Right lobe of liver (tissue), 6 donors: Measurements from ENCODE around the gene CRYL1. TPM values are rescaled to one million over a fixed set of nuclear protein-coding genes. Genes with fewer than 3 reads are reported as not detected.
A peak's percentile ranks its signal among the peaks of the same experiment; 100 is the strongest.

Experiments
- ATAC-seq, 4 donors: fragments of 200-7000 bp; cut with Tn5 transposase; one replicate each; pipeline ENCODE4 v1.9.1; 2020; ENCODE audit warnings: mild to moderate bottlenecking in 4 of 4, moderate library complexity in 4 of 4
- DNase-seq, 3 donors: peaks; one replicate each; pipeline ENCODE4 v3.0.0-alpha.2; 2020
- H3K27ac ChIP-seq, 3 donors: fragments of 200-600 bp; one replicate each; pipeline ENCODE4 v1.8.0; 2022
- H3K27me3 ChIP-seq, 2 donors: fragments of 200-600 bp; one replicate each; pipeline ENCODE4 v1.8.0; 2022
- H3K36me3 ChIP-seq, 4 donors: fragments of 200-600 bp; sonication (generic) in 1 of 4; one replicate each; pipeline versions ENCODE4 v1.5.1 to v1.8.0; 2017 to 2022; ENCODE audit warnings: control low read depth in 1 of 4
- H3K4me1 ChIP-seq, 4 donors: fragments of 200-600 bp; sonication (generic) in 1 of 4; one replicate each; pipeline versions ENCODE4 v1.5.1 to v1.8.0; 2017 to 2022; ENCODE audit warnings: control low read depth in 1 of 4
- H3K4me3 ChIP-seq, 3 donors: fragments of 200-600 bp; one replicate each; pipeline ENCODE4 v1.8.0; 2022
- H3K9me3 ChIP-seq, 4 donors: fragments of 200-600 bp; sonication (generic) in 1 of 4; one replicate each; pipeline versions ENCODE4 v1.5.1 to v1.8.0; 2017 to 2022; ENCODE audit warnings: control low read depth in 1 of 4
- CTCF ChIP-seq, 4 donors: fragments of 200-600 bp in 3 of 4; fragments of 450-650 bp in 1 of 4; IDR thresholded peaks; one replicate each; pipeline versions ENCODE4 v1.5.1 to v1.8.0; 2016 to 2022; ENCODE audit warnings: antibody characterized with exemption in 4 of 4, mild to moderate bottlenecking in 2 of 4
- POLR2A ChIP-seq: fragments of 450-650 bp; IDR thresholded peaks from one replicate; pipeline ENCODE4 v1.6.1; 2017; ENCODE audit warnings: antibody characterized with exemption, mild to moderate bottlenecking
- WGBS: methylation state at CpG from one replicate; pipeline ENCODE4 v1.1.6; 2018; ENCODE audit warnings: low coverage, low lambda C conversion rate; ENCODE audit not compliant: insufficient coverage; ENCODE audit errors: missing lambda C conversion rate; 5-methylcytosine and 5-hydroxymethylcytosine counted together
- intact Hi-C, 2 donors: fragments of 100-400 bp; cut with DNase I; formaldehyde crosslinking; loops; one replicate each; pipeline versions ENCODE4 v1.11.2 to v1.14.1; 2022
- total RNA-seq, 6 experiments: library from RNA; depleted of rRNA in 2 of 6; stranded (reverse); fragments of >200 nt in 2 of 6; fragmentation: NEBNext Ultra II Directional in 3 of 6; extraction: Animal tissue kit (Norgen Biotek cat#: 25700) in 3 of 6; gene quantifications; one replicate each; pipeline versions ENCODE4 v1.1.0 to v1.2.4, GENCODE V29; 2016 to 2023
- donor health status: DM: no; HTN: yes; CAD: no.
- donor health status: DM: no; HTN: no; CAD: no.
- donor health status: DM: no; HTN: no; CAD: no.
- donor health status: DM: no; HTN: yes; CAD: no.
- donor health status: DM: no; HTN: yes; CAD: no.

The CRYL1 gene
- total RNA-seq, 6 experiments from 2014 or later: 111 to 185 (median 151) TPM

GRCh38 chr13:20570517-20570916 is 44.9 kb upstream of the CRYL1 start:
- Histone ChIP-seq H3K27ac (no peak overlapping the region), H3K4me3 (no peak overlapping the region), H3K9me3 (peaks cover 0 to 2% (median 0%) of the 10 kb centered on the region in 4 donors), H3K27me3 (no peaks in the 10 kb centered on the region), H3K36me3 (no peaks in the 10 kb centered on the region), H3K4me1 (peaks cover 0 to 19% (median 0%) of the 10 kb centered on the region in 4 donors)
- intact Hi-C loops: no loop called here
- WGBS: 67% methylated on average over 1 of the region's 1 CpG
- TF ChIP-seq POLR2A: no peak
- DNase-seq (no peak), ATAC-seq (no peak)

- peaks cover 0 to 8% (median 0%) of the 10 kb centered on the region in 4 donors for H3K4me1 ChIP-seq
- no peaks in the 10 kb centered on the region for H3K27me3 ChIP-seq
- H3K4me3 ChIP-seq: peak overlapping the region; percentile 58 to 88 (median 84)
- intact Hi-C loops: loop anchor here in 1 of 2 donors (10.0 kb wide), 1 partner anchor 53 kb away; no protein-coding TSS in a partner anchor
- no peak for TF ChIP-seq CTCF (IDR thresholded peaks at IDR 0.05)
- TF ChIP-seq POLR2A: no peak
- H3K36me3 ChIP-seq: no peaks in the 10 kb centered on the region
- DNase-seq (peak in 1 of 3 donors; percentile 28), ATAC-seq (no peak)
- peak overlapping the region; percentile 83 to 85 (median 83) for H3K27ac ChIP-seq
- H3K9me3 ChIP-seq: peaks cover 0 to 6% (median 0%) of the 10 kb centered on the region in 4 donors
- WGBS: 10% methylated on average over 9 of the region's 9 CpGs
These were observed 42.3 kb upstream of the CRYL1 start for GRCh38 chr13:20567881-20568528.

GRCh38 chr13:20566898-20567874 is 41.5 kb upstream of the CRYL1 start, which contains the start of gene IFT88:
IFT88 (plus strand) TSS chr13:20567157; CDS start chr13:20574386, 7,229 bp downstream.
- intact Hi-C loops: loop anchor here in 1 of 2 donors (10.0 kb wide), 1 partner anchor 52 kb away; no protein-coding TSS in a partner anchor
- WGBS: under 1% methylated on average over 33 of the region's 74 CpGs
- DNase-seq: peak; percentile 94

GRCh38 chr13:20566468-20566897 is 40.8 kb upstream of the CRYL1 start:
- Histone ChIP-seq H3K27me3 (no peaks in the 10 kb centered on the region), H3K36me3 (no peaks in the 10 kb centered on the region), H3K9me3 (peaks cover 0 to 6% (median 0%) of the 10 kb centered on the region in 4 donors), H3K4me1 (peaks cover 0 to 3% (median 0%) of the 10 kb centered on the region in 4 donors), H3K27ac (peak overlapping the region; percentile 83 to 85 (median 83)), H3K4me3 (peak overlapping the region; percentile 58 to 88 (median 84))
- ATAC-seq (peak in 3 of 4 donors; percentile 52 to 68 (median 57)), DNase-seq (no peak)
- intact Hi-C loops: loop anchor here in 1 of 2 donors (10.0 kb wide), 1 partner anchor 52 kb away; no protein-coding TSS in a partner anchor
- no peak for TF ChIP-seq CTCF (IDR thresholded peaks at IDR 0.05)
- TF ChIP-seq POLR2A: peak; percentile 40
- WGBS: 0% methylated on average over 12 of the region's 21 CpGs

More at GRCh38 chr13:20566898-20567874, 41.5 kb upstream of the CRYL1 start, which contains the start of gene IFT88:
- Histone ChIP-seq H3K4me3 (peak within 1 kb of the TSS; percentile 58 to 88 (median 84)), H3K27ac (peak within 1 kb of the TSS; percentile 83 to 85 (median 83)), H3K4me1 (peaks cover 0 to 3% (median 0%) of the 10 kb centered on the region in 4 donors), H3K27me3 (no peaks in the 10 kb centered on the region), H3K36me3 (no peaks in the 10 kb centered on the region), H3K9me3 (peaks cover 0 to 6% (median 0%) of the 10 kb centered on the region in 4 donors)
- TF ChIP-seq CTCF (IDR thresholded peaks at IDR 0.05) (no peak), POLR2A (peak; percentile 86)
- peak; percentile 93 to 98 (median 94) for ATAC-seq
